Left ventricle myocardium inferior (tissue), 1 donor: ENCODE measurements around the gene RPL3. TPM values are rescaled to one million over a fixed set of nuclear protein-coding genes. Genes with fewer than 3 reads are reported as not detected.

Source experiments
- DNase-seq: peaks from one replicate; pipeline ENCODE4 v3.0.0-alpha.2; 2020
- H3K27ac ChIP-seq: fragments of 200-600 bp; replicated peaks from 2 replicates; pipeline ENCODE4 v1.8.0; 2021
- H3K27me3 ChIP-seq: fragments of 200-600 bp; 2 replicates; pipeline ENCODE4 v1.8.0; 2021; ENCODE audit warnings: low read depth
- H3K36me3 ChIP-seq: fragments of 200-600 bp; 2 replicates; pipeline ENCODE4 v1.8.0; 2021
- H3K4me1 ChIP-seq: fragments of 200-600 bp; 2 replicates; pipeline ENCODE4 v1.8.0; 2021
- H3K4me3 ChIP-seq: fragments of 200-600 bp; 2 replicates; pipeline ENCODE4 v1.8.0; 2021; ENCODE audit warnings: mild to moderate bottlenecking, moderate library complexity
- H3K9me3 ChIP-seq: fragments of 200-600 bp; replicated peaks from 2 replicates; pipeline ENCODE4 v1.8.0; 2021
- intact Hi-C: fragments of 100-400 bp; cut with micrococcal nuclease; formaldehyde crosslinking; loops from one replicate; pipeline ENCODE4 v1.11.0; 2022
- long read RNA-seq: library from polyadenylated mRNA; unstranded; transcript quantifications from one replicate; pipeline ENCODE4 v2.0.0, GENCODE V29; 2021
- total RNA-seq: library from RNA; stranded (reverse); fragmentation: NEBNext Ultra II Directional; extraction: Animal tissue kit (Norgen Biotek cat#: 25700); gene quantifications from one replicate; pipeline ENCODE4 v1.2.1, GENCODE V29; 2021
- TF ChIP-seq, protein P1 (sequence below): fragments of 200-600 bp; IDR thresholded peaks from 2 replicates; pipeline ENCODE4 v1.8.0; 2021; ENCODE audit warnings: antibody characterized with exemption, mild to moderate bottlenecking, borderline replicate concordance
- donor health status: DM: no; HTN: yes; CAD: no; lungs with severe emphysema.

RPL3 gene
- 325 TPM for total RNA-seq
- long read RNA-seq, transcript RPL3-202 (9 exons, 1,289 nt) = minor isoform, 18 of 624 reads
- long read RNA-seq, transcript RPL3-201 (10 exons, 1,442 nt) = major isoform, 581 of 624 reads
- long read RNA-seq, partial matches to known transcripts = 7 of 624 reads
- long read RNA-seq, other reads (novel, unspliced or antisense) = 18 of 624 reads

DNA sequence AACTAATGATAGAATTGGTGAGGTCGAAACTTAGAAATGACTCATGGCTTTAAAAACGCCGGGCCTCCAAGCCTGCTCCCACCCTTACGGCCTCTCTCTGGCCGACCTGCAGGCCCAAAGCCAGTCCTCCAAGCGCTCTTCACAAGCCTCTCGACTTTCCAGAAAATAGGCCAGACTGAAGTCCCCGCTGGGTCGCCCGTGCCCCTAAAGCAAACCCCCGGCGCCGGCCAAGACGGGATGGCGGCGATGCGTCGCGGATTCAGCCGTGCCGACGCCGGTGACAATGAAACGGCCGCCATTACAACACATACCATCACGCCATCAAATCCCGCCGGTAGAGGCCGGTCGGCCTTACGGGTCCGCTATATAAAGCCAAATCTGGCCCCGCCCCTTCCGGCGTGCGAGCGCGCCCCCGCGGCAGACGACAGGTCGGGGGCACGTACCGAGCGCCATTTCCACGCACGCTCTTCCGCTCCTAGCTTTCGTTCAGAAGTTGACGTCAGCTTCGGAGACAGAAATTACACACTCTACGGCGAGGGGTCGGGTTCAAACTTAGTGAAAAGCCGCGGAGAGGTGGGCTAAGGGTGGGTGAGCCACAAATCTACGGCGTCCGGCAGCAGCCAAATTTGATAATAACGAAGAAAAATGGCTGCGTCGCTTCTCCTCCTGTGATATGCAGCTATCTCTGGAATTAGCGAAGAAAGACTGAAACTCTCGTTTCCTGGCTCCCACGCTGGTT is at the start of gene RPL3:
Gene RPL3 (minus strand): TSS at position 340 of the 739 bp plus-strand sequence. CDS start 26 bp downstream, at position 314.
- peak; percentile 96 for DNase-seq
- Histone ChIP-seq H3K4me3 (peak within 1 kb of the TSS; percentile 87), H3K4me1 (peaks cover 57% of the 10 kb centered on the region), H3K36me3 (peaks cover 38% of the 10 kb centered on the region), H3K9me3 (no peaks in the 10 kb centered on the region), H3K27ac (peak within 1 kb of the TSS; percentile 93), H3K27me3 (no peaks in the 10 kb centered on the region)
- TF ChIP-seq, protein P1, sequence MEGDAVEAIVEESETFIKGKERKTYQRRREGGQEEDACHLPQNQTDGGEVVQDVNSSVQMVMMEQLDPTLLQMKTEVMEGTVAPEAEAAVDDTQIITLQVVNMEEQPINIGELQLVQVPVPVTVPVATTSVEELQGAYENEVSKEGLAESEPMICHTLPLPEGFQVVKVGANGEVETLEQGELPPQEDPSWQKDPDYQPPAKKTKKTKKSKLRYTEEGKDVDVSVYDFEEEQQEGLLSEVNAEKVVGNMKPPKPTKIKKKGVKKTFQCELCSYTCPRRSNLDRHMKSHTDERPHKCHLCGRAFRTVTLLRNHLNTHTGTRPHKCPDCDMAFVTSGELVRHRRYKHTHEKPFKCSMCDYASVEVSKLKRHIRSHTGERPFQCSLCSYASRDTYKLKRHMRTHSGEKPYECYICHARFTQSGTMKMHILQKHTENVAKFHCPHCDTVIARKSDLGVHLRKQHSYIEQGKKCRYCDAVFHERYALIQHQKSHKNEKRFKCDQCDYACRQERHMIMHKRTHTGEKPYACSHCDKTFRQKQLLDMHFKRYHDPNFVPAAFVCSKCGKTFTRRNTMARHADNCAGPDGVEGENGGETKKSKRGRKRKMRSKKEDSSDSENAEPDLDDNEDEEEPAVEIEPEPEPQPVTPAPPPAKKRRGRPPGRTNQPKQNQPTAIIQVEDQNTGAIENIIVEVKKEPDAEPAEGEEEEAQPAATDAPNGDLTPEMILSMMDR = peak; percentile 42
- intact Hi-C loops = no loop called here

GRCh38 chr22:39369186-39369585 is 49.8 kb upstream of the RPL3 start:
- no peak overlapping the region for H3K4me3 ChIP-seq
- H3K27ac ChIP-seq = peak overlapping the region; percentile 34
- peaks cover 8% of the 10 kb centered on the region for H3K9me3 ChIP-seq
- no peaks in the 10 kb centered on the region for H3K27me3 ChIP-seq
- intact Hi-C loops = no loop called here
- DNase-seq = no peak
- TF ChIP-seq, protein P1 = no peak
- H3K4me1 ChIP-seq = peaks cover 13% of the 10 kb centered on the region
- peaks cover 5% of the 10 kb centered on the region for H3K36me3 ChIP-seq

- peaks cover 5% of the 10 kb centered on the region for H3K36me3 ChIP-seq
- H3K27me3 ChIP-seq = no peaks in the 10 kb centered on the region
- no peak overlapping the region for H3K4me3 ChIP-seq
- intact Hi-C loops = no loop called here
- TF ChIP-seq, protein P1 = no peak
- peaks cover 8% of the 10 kb centered on the region for H3K9me3 ChIP-seq
- DNase-seq = no peak
- H3K27ac ChIP-seq = peak overlapping the region; percentile 34
- peaks cover 20% of the 10 kb centered on the region for H3K4me1 ChIP-seq
These were observed 49.1 kb upstream of the RPL3 start for GRCh38 chr22:39368461-39368911.

DNA sequence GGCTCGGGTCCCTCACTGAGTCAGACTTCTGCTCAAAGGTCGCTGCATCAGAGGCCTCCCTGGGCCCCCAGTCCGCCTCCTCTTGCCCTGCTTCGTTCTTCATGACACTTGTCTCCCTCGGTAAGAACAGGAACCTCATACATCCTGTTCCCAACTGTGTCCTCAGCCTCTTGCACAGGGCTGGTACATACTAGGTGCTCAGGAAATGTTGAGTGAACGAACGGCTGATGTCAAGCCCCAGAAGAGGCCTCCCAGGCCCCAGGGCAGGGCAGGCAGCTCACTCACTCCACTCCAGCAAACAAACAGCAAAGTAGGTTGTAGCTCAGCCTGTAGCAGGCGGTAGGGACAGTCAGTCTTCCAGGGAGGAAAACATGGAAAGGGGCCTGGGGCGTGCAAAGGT is 47.6 kb upstream of the RPL3 start:
- H3K27me3 ChIP-seq = no peaks in the 10 kb centered on the region
- H3K36me3 ChIP-seq = peaks cover 5% of the 10 kb centered on the region
- H3K4me1 ChIP-seq = peaks cover 23% of the 10 kb centered on the region
- intact Hi-C loops = no loop called here
- H3K4me3 ChIP-seq = no peak overlapping the region
- DNase-seq = no peak
- no peak overlapping the region for H3K27ac ChIP-seq
- TF ChIP-seq, protein P1 = no peak
- H3K9me3 ChIP-seq = peaks cover 6% of the 10 kb centered on the region

DNA sequence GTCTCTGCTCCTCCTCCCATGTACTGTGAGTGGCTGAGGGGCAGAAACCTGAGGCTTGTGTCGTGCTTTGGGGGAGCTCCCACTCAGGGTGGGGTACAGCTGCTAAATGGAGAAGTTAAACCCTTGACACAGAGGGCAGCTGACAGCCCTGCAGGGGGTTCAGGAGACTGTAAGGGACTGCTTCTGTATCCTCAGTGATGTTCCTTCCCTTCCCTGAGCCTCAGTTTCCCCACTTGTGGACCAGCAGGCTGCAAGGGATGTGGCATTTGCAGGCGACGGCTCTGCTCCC is 46.0 kb upstream of the RPL3 start:
- TF ChIP-seq, protein P1 = no peak
- Histone ChIP-seq H3K27me3 (no peaks in the 10 kb centered on the region), H3K27ac (no peak overlapping the region), H3K4me1 (peaks cover 23% of the 10 kb centered on the region), H3K9me3 (no peaks in the 10 kb centered on the region), H3K36me3 (no peaks in the 10 kb centered on the region), H3K4me3 (no peak overlapping the region)
- intact Hi-C loops = no loop called here
- no peak for DNase-seq
